Stomach smooth muscle (tissue), 2 donors: ENCODE measurements around the gene ZMYND15.

Experiments used
- H3K27ac ChIP-seq: one replicate; pipeline ENCODE4 v1.7.0; 2013; ENCODE audit warnings: mild to moderate bottlenecking, low read length, inconsistent platforms
- H3K27me3 ChIP-seq, 2 donors: one replicate each; pipeline ENCODE4 v1.7.0; 2013; ENCODE audit warnings: low read length in 2 of 2; ENCODE audit not compliant: insufficient read depth in 2 of 2, control insufficient read depth in 1 of 2
- H3K36me3 ChIP-seq, 2 donors: one replicate each; pipeline ENCODE4 v1.7.0; 2013; ENCODE audit warnings: low read length in 2 of 2; ENCODE audit not compliant: control insufficient read depth in 2 of 2, insufficient read depth in 2 of 2
- H3K4me1 ChIP-seq: one replicate; pipeline ENCODE4 v1.7.0; 2013; ENCODE audit warnings: low read length; ENCODE audit not compliant: control insufficient read depth, insufficient read depth
- H3K4me3 ChIP-seq, 2 donors: one replicate each; pipeline ENCODE4 v1.7.0; 2013; ENCODE audit warnings: low read length in 2 of 2
- H3K9ac ChIP-seq, 2 donors: one replicate each; pipeline ENCODE4 v1.7.0; 2013; ENCODE audit warnings: low read length in 2 of 2, mild to moderate bottlenecking in 1 of 2
- H3K9me3 ChIP-seq, 2 donors: one replicate each; pipeline ENCODE4 v1.7.0; 2013; ENCODE audit warnings: low read length in 2 of 2; ENCODE audit not compliant: control insufficient read depth in 2 of 2
- donor health status: healthy.
- donor health status: Pancreatic carcinoma.

The ZMYND15 gene

GRCh38 chr17:4743898-4744297, 4.3 kb downstream of the ZMYND15 start:
- H3K27me3 ChIP-seq, result peaks cover 24 to 29% of the 10 kb centered on the region in 2 donors
- H3K4me3 ChIP-seq, result no peak overlapping the region
- H3K36me3 ChIP-seq, result no peaks in the 10 kb centered on the region
- no peak overlapping the region for H3K27ac ChIP-seq
- peaks cover 12% of the 10 kb centered on the region for H3K4me1 ChIP-seq
- H3K9me3 ChIP-seq, result no peaks in the 10 kb centered on the region
- H3K9ac ChIP-seq, result no peak overlapping the region

- H3K27me3 ChIP-seq, result peaks cover 27 to 32% of the 10 kb centered on the region in 2 donors
- no peaks in the 10 kb centered on the region for H3K9me3 ChIP-seq
- H3K4me3 ChIP-seq, result no peak overlapping the region
- no peak overlapping the region for H3K27ac ChIP-seq
- no peaks in the 10 kb centered on the region for H3K4me1 ChIP-seq
- no peaks in the 10 kb centered on the region for H3K36me3 ChIP-seq
- no peak overlapping the region for H3K9ac ChIP-seq
These were observed 5.7 kb downstream of the ZMYND15 start for GRCh38 chr17:4744999-4745969.

- no peaks in the 10 kb centered on the region for H3K4me1 ChIP-seq
- H3K27ac ChIP-seq, result no peak overlapping the region
- H3K9ac ChIP-seq, result no peak overlapping the region
- no peak overlapping the region for H3K4me3 ChIP-seq
- no peaks in the 10 kb centered on the region for H3K36me3 ChIP-seq
- peaks cover 32 to 34% of the 10 kb centered on the region in 2 donors for H3K27me3 ChIP-seq
- no peaks in the 10 kb centered on the region for H3K9me3 ChIP-seq
These were observed 8.2 kb downstream of the ZMYND15 start for GRCh38 chr17:4747847-4748246.

- Histone ChIP-seq H3K4me1 (no peaks in the 10 kb centered on the region), H3K9ac (no peak overlapping the region), H3K9me3 (no peaks in the 10 kb centered on the region), H3K27ac (no peak overlapping the region), H3K36me3 (no peaks in the 10 kb centered on the region), H3K27me3 (peaks cover 27 to 31% of the 10 kb centered on the region in 2 donors), H3K4me3 (no peak overlapping the region)
These were observed 9.1 kb downstream of the ZMYND15 start for GRCh38 chr17:4748686-4749085.

GRCh38 chr17:4750606-4751005, 11.0 kb downstream of the ZMYND15 start:
- H3K4me3 ChIP-seq, result no peak overlapping the region
- peaks cover 18 to 19% of the 10 kb centered on the region in 2 donors for H3K27me3 ChIP-seq
- no peak overlapping the region for H3K27ac ChIP-seq
- H3K36me3 ChIP-seq, result no peaks in the 10 kb centered on the region
- no peaks in the 10 kb centered on the region for H3K4me1 ChIP-seq
- no peak overlapping the region for H3K9ac ChIP-seq
- no peaks in the 10 kb centered on the region for H3K9me3 ChIP-seq

- Histone ChIP-seq H3K9ac (no peak overlapping the region), H3K4me3 (no peak overlapping the region), H3K9me3 (no peaks in the 10 kb centered on the region), H3K27me3 (peaks cover 16 to 18% of the 10 kb centered on the region in 2 donors), H3K36me3 (no peaks in the 10 kb centered on the region), H3K27ac (no peak overlapping the region), H3K4me1 (no peaks in the 10 kb centered on the region)
These were observed 12.3 kb downstream of the ZMYND15 start for GRCh38 chr17:4751932-4752331.

- peaks cover 16 to 19% of the 10 kb centered on the region in 2 donors for H3K27me3 ChIP-seq
- H3K9me3 ChIP-seq, result no peaks in the 10 kb centered on the region
- H3K9ac ChIP-seq, result no peak overlapping the region
- no peaks in the 10 kb centered on the region for H3K36me3 ChIP-seq
- no peaks in the 10 kb centered on the region for H3K4me1 ChIP-seq
- H3K27ac ChIP-seq, result no peak overlapping the region
- H3K4me3 ChIP-seq, result no peak overlapping the region
These were observed 13.8 kb downstream of the ZMYND15 start for GRCh38 chr17:4753392-4753791.

GRCh38 chr17:4759776-4760236, 20.2 kb downstream of the ZMYND15 start:
- no peaks in the 10 kb centered on the region for H3K36me3 ChIP-seq
- no peaks in the 10 kb centered on the region for H3K9me3 ChIP-seq
- H3K4me1 ChIP-seq, result no peaks in the 10 kb centered on the region
- H3K4me3 ChIP-seq, result no peak overlapping the region
- no peak overlapping the region for H3K9ac ChIP-seq
- no peak overlapping the region for H3K27ac ChIP-seq
- H3K27me3 ChIP-seq, result peaks cover 5 to 10% of the 10 kb centered on the region in 2 donors

GRCh38 chr17:4764595-4764994, 25.0 kb downstream of the ZMYND15 start:
- no peak overlapping the region for H3K27ac ChIP-seq
- H3K4me1 ChIP-seq, result no peaks in the 10 kb centered on the region
- no peak overlapping the region for H3K9ac ChIP-seq
- no peaks in the 10 kb centered on the region for H3K36me3 ChIP-seq
- H3K27me3 ChIP-seq, result peaks cover 0 to 5% of the 10 kb centered on the region in 2 donors
- no peak overlapping the region for H3K4me3 ChIP-seq
- H3K9me3 ChIP-seq, result no peaks in the 10 kb centered on the region

- no peaks in the 10 kb centered on the region for H3K9me3 ChIP-seq
- H3K9ac ChIP-seq, result no peak overlapping the region
- no peaks in the 10 kb centered on the region for H3K27me3 ChIP-seq
- H3K36me3 ChIP-seq, result no peaks in the 10 kb centered on the region
- no peak overlapping the region for H3K4me3 ChIP-seq
- no peak overlapping the region for H3K27ac ChIP-seq
- no peaks in the 10 kb centered on the region for H3K4me1 ChIP-seq
These were observed 26.6 kb downstream of the ZMYND15 start for GRCh38 chr17:4766201-4766600.

- Histone ChIP-seq H3K36me3 (no peaks in the 10 kb centered on the region), H3K4me1 (no peaks in the 10 kb centered on the region), H3K9ac (no peak overlapping the region), H3K27ac (no peak overlapping the region), H3K9me3 (no peaks in the 10 kb centered on the region), H3K4me3 (no peak overlapping the region), H3K27me3 (no peaks in the 10 kb centered on the region)
These were observed 27.1 kb downstream of the ZMYND15 start for GRCh38 chr17:4766723-4767122.
